AG08395 (cell line): ENCODE results near the gene PFKM.

ENCODE experiments used
- DNase-seq: peaks from one replicate; pipeline ENCODE4 v3.0.0; 2012; ENCODE audit warnings: mixed read lengths, low spot score

Gene PFKM

GRCh38 chr12:48187916-48188695 lies 68.9 kb downstream of the PFKM start:
- DNase-seq, result no peak

- peak; percentile 76 for DNase-seq
These were observed 70.4 kb downstream of the PFKM start for GRCh38 chr12:48189331-48190125.

- DNase-seq, result no peak
These were observed 71.9 kb downstream of the PFKM start for GRCh38 chr12:48191096-48191495.

- no peak for DNase-seq
These were observed 73.7 kb downstream of the PFKM start for GRCh38 chr12:48192861-48193260.

- DNase-seq, result no peak
These were observed 74.5 kb downstream of the PFKM start for GRCh38 chr12:48193623-48194022.

GRCh38 chr12:48194799-48195201 lies 75.6 kb downstream of the PFKM start:
- no peak for DNase-seq
